Measurements from ENCODE around the gene LBP. TPM values are rescaled to one million over a fixed set of nuclear protein-coding genes. Genes with fewer than 3 reads are reported as not detected.
A peak's percentile ranks its signal among the peaks of the same experiment; 100 is the strongest.

LBP gene
- total and polyA plus RNA-seq, 2 donors from 2014 or later, result 1.2 to 2.3 TPM

GRCh38 chr20:38346741-38347140, 459 bp downstream of the LBP start:
- Histone ChIP-seq H3K27ac (ENCODE audit: low read depth in 2 of 2, low read length in 2 of 2) (peak overlapping the region in 1 of 2 donors; percentile 40), H3K27me3 (ENCODE audit: control insufficient read depth, insufficient read depth, low read length) (no peaks in the 10 kb centered on the region), H3K9ac (ENCODE audit: low read length in 3 of 3) (no peak overlapping the region), H3K36me3 (ENCODE audit: control insufficient read depth in 2 of 3, insufficient read depth in 3 of 3, low read length in 3 of 3) (no peaks in the 10 kb centered on the region), H3K4me3 (ENCODE audit: low read length in 3 of 3) (no peak overlapping the region), H3K9me3 (ENCODE audit: control insufficient read depth in 2 of 3, insufficient read depth in 1 of 3, low read length in 3 of 3) (no peaks in the 10 kb centered on the region), H3K4me1 (ENCODE audit: control insufficient read depth in 2 of 3, insufficient read depth in 2 of 3, low read depth in 1 of 3, low read length in 3 of 3) (peaks cover 0 to 15% (median 10%) of the 10 kb centered on the region in 3 donors)
- intact Hi-C loops (cut with DNase I), result no loop called here
- no peak for DNase-seq
- no peak for TF ChIP-seq CTCF (IDR thresholded peaks at IDR 0.05; ENCODE audit: borderline replicate concordance, extremely low read depth, insufficient read depth)
- FAIRE-seq, result no peak

- Histone ChIP-seq H3K27me3 (ENCODE audit: control insufficient read depth, insufficient read depth, low read length) (no peaks in the 10 kb centered on the region), H3K9me3 (ENCODE audit: control insufficient read depth in 2 of 3, insufficient read depth in 1 of 3, low read length in 3 of 3) (no peaks in the 10 kb centered on the region), H3K9ac (ENCODE audit: low read length in 3 of 3) (no peak overlapping the region), H3K36me3 (ENCODE audit: control insufficient read depth in 2 of 3, insufficient read depth in 3 of 3, low read length in 3 of 3) (no peaks in the 10 kb centered on the region), H3K4me1 (ENCODE audit: control insufficient read depth in 2 of 3, insufficient read depth in 2 of 3, low read depth in 1 of 3, low read length in 3 of 3) (peaks cover 2 to 22% (median 6%) of the 10 kb centered on the region in 3 donors), H3K4me3 (ENCODE audit: low read length in 3 of 3) (no peak overlapping the region), H3K27ac (ENCODE audit: low read depth in 2 of 2, low read length in 2 of 2) (no peak overlapping the region)
- FAIRE-seq (no peak), DNase-seq (no peak)
- no peak for TF ChIP-seq CTCF (IDR thresholded peaks at IDR 0.05; ENCODE audit: borderline replicate concordance, extremely low read depth, insufficient read depth)
- intact Hi-C loops (cut with DNase I), result no loop called here
Measured at GRCh38 chr20:38349856-38350255, 3.6 kb downstream of the LBP start.

- DNase-seq (peak in 1 of 5 donors; percentile 82), FAIRE-seq (no peak)
- Histone ChIP-seq H3K4me1 (ENCODE audit: control insufficient read depth in 2 of 3, insufficient read depth in 2 of 3, low read depth in 1 of 3, low read length in 3 of 3) (peaks cover 2 to 19% (median 7%) of the 10 kb centered on the region in 3 donors), H3K36me3 (ENCODE audit: control insufficient read depth in 2 of 3, insufficient read depth in 3 of 3, low read length in 3 of 3) (no peaks in the 10 kb centered on the region), H3K4me3 (ENCODE audit: low read length in 3 of 3) (no peak overlapping the region), H3K27ac (ENCODE audit: low read depth in 2 of 2, low read length in 2 of 2) (no peak overlapping the region), H3K27me3 (ENCODE audit: control insufficient read depth, insufficient read depth, low read length) (no peaks in the 10 kb centered on the region), H3K9me3 (ENCODE audit: control insufficient read depth in 2 of 3, insufficient read depth in 1 of 3, low read length in 3 of 3) (no peaks in the 10 kb centered on the region), H3K9ac (ENCODE audit: low read length in 3 of 3) (no peak overlapping the region)
- intact Hi-C loops (cut with DNase I), result no loop called here
- no peak for TF ChIP-seq CTCF (IDR thresholded peaks at IDR 0.05; ENCODE audit: borderline replicate concordance, extremely low read depth, insufficient read depth)
Measured at GRCh38 chr20:38350879-38351775, 4.8 kb downstream of the LBP start.

Measured in kidney (tissue), 14 donors.